ENCODE data around the gene NEK7.
A peak's percentile ranks its signal among the peaks of the same experiment; 100 is the strongest.

Gene NEK7

GRCh38 chr1:198153103-198153502, 3.7 kb upstream of the NEK7 start:
- no peak for DNase-seq (ENCODE audit: extremely low spot score)
- POLR2A ChIA-PET = no interaction called here
- CTCF ChIA-PET = interaction anchor here (0.9 to 1.4 kb wide), 4 partner anchors 13 to 202 kb away, joined by 3 to 5 read pairs (median 4); no protein-coding TSS in a partner anchor
- TF ChIP-seq CTCF (IDR thresholded peaks at IDR 0.05; ENCODE audit: control extremely low read depth, extremely low read depth, low read depth, missing control alignments) = no peak

GRCh38 chr1:198153804-198154203, 3.0 kb upstream of the NEK7 start:
- POLR2A ChIA-PET = no interaction called here
- no peak for TF ChIP-seq CTCF (IDR thresholded peaks at IDR 0.05; ENCODE audit: control extremely low read depth, extremely low read depth, low read depth, missing control alignments)

GRCh38 chr1:198155253-198155652, 1.5 kb upstream of the NEK7 start:
- ChIA-PET CTCF (interaction anchor here (1.2 to 2.9 kb wide), 15 partner anchors 11 to 527 kb away, joined by 3 to 21 read pairs (median 4); partner anchors contain the start of gene C1orf53), POLR2A (interaction anchor here (0.7 kb wide), 2 partner anchors 17 to 975 kb away, joined by 3 to 4 read pairs; no protein-coding TSS in a partner anchor)
- DNase-seq (ENCODE audit: extremely low spot score) = no peak
- no peak for TF ChIP-seq CTCF (IDR thresholded peaks at IDR 0.05; ENCODE audit: control extremely low read depth, extremely low read depth, low read depth, missing control alignments)

More at GRCh38 chr1:198153804-198154203, 3.0 kb upstream of the NEK7 start:
- no peak for DNase-seq (ENCODE audit: extremely low spot score)
- CTCF ChIA-PET = interaction anchor here (0.9 to 1.4 kb wide), 6 partner anchors 12 to 205 kb away, joined by 3 to 5 read pairs (median 4); no protein-coding TSS in a partner anchor

GRCh38 chr1:198156111-198156744, 570 bp upstream of the NEK7 start:
- DNase-seq (ENCODE audit: extremely low spot score) = peak; percentile 70
- peak; percentile 69 for TF ChIP-seq CTCF (IDR thresholded peaks at IDR 0.05; ENCODE audit: control extremely low read depth, extremely low read depth, low read depth, missing control alignments)
- ChIA-PET CTCF (interaction anchor here (0.6 to 2.9 kb wide), 27 partner anchors 9 to 637 kb away, joined by 3 to 21 read pairs (median 4); partner anchors contain the start of gene C1orf53), POLR2A (no interaction called here)

GRCh38 chr1:198157241-198157846, 546 bp downstream of the NEK7 start:
- ChIA-PET POLR2A (no interaction called here), CTCF (interaction anchor here (1.2 to 2.9 kb wide), 10 partner anchors 9 to 478 kb away, joined by 3 to 21 read pairs (median 5); no protein-coding TSS in a partner anchor)
- peak; percentile 85 for DNase-seq (ENCODE audit: extremely low spot score)
- TF ChIP-seq CTCF (IDR thresholded peaks at IDR 0.05; ENCODE audit: control extremely low read depth, extremely low read depth, low read depth, missing control alignments) = no peak

- ChIA-PET CTCF (interaction anchor here (0.8 to 1.4 kb wide), 6 partner anchors 10 to 216 kb away, joined by 3 to 5 read pairs (median 4); no protein-coding TSS in a partner anchor), POLR2A (no interaction called here)
- peak; percentile 12 for DNase-seq (ENCODE audit: extremely low spot score)
- no peak for TF ChIP-seq CTCF (IDR thresholded peaks at IDR 0.05; ENCODE audit: control extremely low read depth, extremely low read depth, low read depth, missing control alignments)
These were observed 1.3 kb downstream of the NEK7 start for GRCh38 chr1:198157847-198158725.

Measured in GM10248 (cell line).